ENCODE measurements around the gene ZNF791.
"Not testable (repeated sequence)": the region's sequence is repeated elsewhere in the genome, so short reads cannot be mapped to it uniquely, and the experiment has no call there.

The ZNF791 gene

GRCh38 chr19:12667731-12668302 is 57.1 kb downstream of the ZNF791 start:
- DNase-seq (ENCODE audit: low spot score) = no peak

GRCh38 chr19:12668346-12668745 is 57.6 kb downstream of the ZNF791 start:
- DNase-seq (ENCODE audit: low spot score) = no peak

GRCh38 chr19:12668932-12669269 is 58.2 kb downstream of the ZNF791 start:
- DNase-seq (ENCODE audit: low spot score) = peak; percentile 68

- peak; percentile 90 for DNase-seq (ENCODE audit: low spot score)
These were observed 58.8 kb downstream of the ZNF791 start for GRCh38 chr19:12669270-12670158.

- no peak for DNase-seq (ENCODE audit: low spot score)
These were observed 59.6 kb downstream of the ZNF791 start for GRCh38 chr19:12670159-12670928.

GRCh38 chr19:12672744-12673143 is 62.0 kb downstream of the ZNF791 start:
- no peak for DNase-seq (ENCODE audit: low spot score)

- DNase-seq (ENCODE audit: low spot score) = no peak
These were observed 64.7 kb downstream of the ZNF791 start for GRCh38 chr19:12675399-12675798.

- no peak for DNase-seq (ENCODE audit: low spot score)
These were observed 65.2 kb downstream of the ZNF791 start for GRCh38 chr19:12675940-12676339.

- peak; percentile 88 for DNase-seq (ENCODE audit: low spot score)
These were observed 65.7 kb downstream of the ZNF791 start for GRCh38 chr19:12676384-12676792.

GRCh38 chr19:12676928-12677327 is 66.2 kb downstream of the ZNF791 start:
- DNase-seq (ENCODE audit: low spot score) = no peak

- not testable (repeated sequence) for DNase-seq (ENCODE audit: low spot score)
These were observed 67.3 kb downstream of the ZNF791 start for GRCh38 chr19:12678039-12678438.

- no peak for DNase-seq (ENCODE audit: low spot score)
These were observed 69.3 kb downstream of the ZNF791 start for GRCh38 chr19:12680034-12680433.

- DNase-seq (ENCODE audit: low spot score) = peak; percentile 97
These were observed 70.6 kb downstream of the ZNF791 start, which contains the start of gene DHPS for GRCh38 chr19:12681074-12681987. TSS of gene DHPS (minus strand) at chr19:12681880. CDS start at chr19:12681766, 114 bp downstream.

Measured in hepatic stellate cell (primary cell).